Naive thymus-derived CD4-positive, alpha-beta T cell (primary cell): ENCODE measurements around the gene DGKI. TPM values are rescaled to one million over a fixed set of nuclear protein-coding genes. Genes with fewer than 3 reads are reported as not detected.

Source experiments
- ATAC-seq: fragments of 150-1000 bp; cut with Tn5 transposase; 2 replicates; pipeline ENCODE4 v1.10.0; 2021; ENCODE audit warnings: mild to moderate bottlenecking, moderate library complexity
- CTCF ChIA-PET: fragments of 350-600 bp; sonication (Branson Sonifier 250); formaldehyde crosslinking; loops from one replicate; lab custom pipeline; 2021; ENCODE audit warnings: antibody characterized with exemption; lab: Charles Lee
- POLR2A ChIA-PET: fragments of 350-600 bp; sonication (Branson Sonifier 250); formaldehyde crosslinking; loops from one replicate; lab custom pipeline; 2021; ENCODE audit warnings: antibody characterized with exemption, inconsistent platforms; lab: Charles Lee
- DNase-seq, 9 donors: peaks; one replicate each; pipeline versions ENCODE4 v3.0.0 to v3.0.0-alpha.2; 2020 to 2022; ENCODE audit warnings: mixed read lengths in 1 of 9
- H3K27ac ChIP-seq: one replicate; pipeline ENCODE4 v1.7.0; 2013; ENCODE audit warnings: mild to moderate bottlenecking, low read depth, low read length, moderate library complexity
- H3K27me3 ChIP-seq, 2 donors: one replicate each; pipeline ENCODE4 v1.7.0; 2013; ENCODE audit warnings: low read length in 2 of 2, mild to moderate bottlenecking in 2 of 2, moderate library complexity in 2 of 2; ENCODE audit not compliant: control insufficient read depth in 2 of 2, insufficient read depth in 2 of 2
- H3K36me3 ChIP-seq, 3 experiments: 1 replicate in 2 of 3; 2 replicates in 1 of 3; pipeline ENCODE4 v1.7.0; 2013; ENCODE audit warnings: low read length in 3 of 3, mild to moderate bottlenecking in 3 of 3, moderate library complexity in 1 of 3; ENCODE audit not compliant: insufficient read depth in 3 of 3, control insufficient read depth in 2 of 3
- H3K4me1 ChIP-seq, 2 donors: one replicate each; pipeline ENCODE4 v1.7.0; 2013; ENCODE audit warnings: low read length in 2 of 2, mild to moderate bottlenecking in 2 of 2, moderate library complexity in 1 of 2; ENCODE audit not compliant: control insufficient read depth in 2 of 2, insufficient read depth in 2 of 2
- H3K4me3 ChIP-seq: 2 replicates; pipeline ENCODE4 v1.7.0; 2013; ENCODE audit warnings: mild to moderate bottlenecking, low read length
- H3K9me3 ChIP-seq, 3 experiments: 1 replicate in 2 of 3; 2 replicates in 1 of 3; pipeline ENCODE4 v1.7.0; 2013; ENCODE audit warnings: low read length in 3 of 3; ENCODE audit not compliant: control insufficient read depth in 2 of 3
- H3K27ac Mint-ChIP-seq, 9 donors: one replicate each; pipeline ENCODE4 v1.8.0; 2020 to 2022; ENCODE audit warnings: mixed read lengths in 9 of 9, mild to moderate bottlenecking in 8 of 9, moderate library complexity in 5 of 9, inconsistent platforms in 2 of 9
- H3K27me3 Mint-ChIP-seq, 5 donors: one replicate each; pipeline ENCODE4 v1.8.0; 2021 to 2022; ENCODE audit warnings: mixed read lengths in 5 of 5, mild to moderate bottlenecking in 1 of 5
- H3K36me3 Mint-ChIP-seq, 5 donors: one replicate each; pipeline ENCODE4 v1.8.0; 2020 to 2022; ENCODE audit warnings: mixed read lengths in 5 of 5, mild to moderate bottlenecking in 3 of 5, inconsistent platforms in 1 of 5
- H3K4me1 Mint-ChIP-seq, 7 donors: one replicate each; pipeline ENCODE4 v1.8.0; 2020 to 2022; ENCODE audit warnings: mixed read lengths in 7 of 7, mild to moderate bottlenecking in 3 of 7, inconsistent platforms in 1 of 7
- H3K4me3 Mint-ChIP-seq, 10 donors: one replicate each; pipeline ENCODE4 v1.8.0; 2020 to 2022; ENCODE audit warnings: mild to moderate bottlenecking in 10 of 10, mixed read lengths in 10 of 10, moderate library complexity in 6 of 10, inconsistent platforms in 2 of 10
- H3K9me3 Mint-ChIP-seq, 11 donors: one replicate each; pipeline ENCODE4 v1.8.0; 2020 to 2022; ENCODE audit warnings: mixed read lengths in 11 of 11, mild to moderate bottlenecking in 4 of 11, inconsistent platforms in 1 of 11, moderate library complexity in 1 of 11
- intact Hi-C, 2 donors: fragments of 100-400 bp; cut with micrococcal nuclease; formaldehyde crosslinking; loops; one replicate each; pipeline ENCODE4 v1.15.1; 2023
- polyA plus RNA-seq, 2 donors: library from polyadenylated mRNA; unstranded; fragments of 300-500 nt; fragmentation: Illumina TruSeq; gene quantifications; one replicate each; pipeline ENCODE4 v1.2.3, GENCODE V29; 2021
- total RNA-seq, 6 experiments: library from RNA in 5 of 6; stranded (reverse) in 5 of 6; gene quantifications; 1 replicate in 5 of 6; 2 replicates in 1 of 6; pipeline ENCODE4 v1.2.3 and lab custom pipeline; 2021 to 2026

DGKI gene
- total and polyA plus RNA-seq, 7 experiments from 2014 or later = 1.3 TPM; not detected in 6

DNA sequence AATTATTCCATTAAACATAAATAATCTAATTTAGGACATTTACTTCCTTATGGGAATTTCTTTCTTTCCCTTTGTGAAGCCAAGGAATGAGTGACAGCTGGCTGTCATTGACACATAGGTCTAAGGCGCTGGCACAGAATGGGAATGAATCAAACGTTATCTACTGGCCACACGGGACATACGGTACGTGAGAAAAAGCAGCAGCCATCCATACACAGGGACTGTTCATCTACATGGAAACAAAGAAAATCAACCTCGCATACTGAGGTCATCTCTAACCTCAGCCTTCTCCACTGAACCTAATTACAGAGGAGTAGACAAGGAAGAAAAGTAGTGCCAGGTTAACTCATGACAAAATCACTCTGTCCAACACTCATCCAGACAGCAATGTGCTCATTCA, 376.9 kb downstream of the DGKI start:
- peaks cover 0 to 11% (median 9%) of the 10 kb centered on the region in 5 donors for H3K27me3 Mint-ChIP-seq
- no peak for DNase-seq
- no peak overlapping the region for H3K4me3 ChIP-seq
- no peaks in the 10 kb centered on the region for H3K27me3 ChIP-seq
- no peak overlapping the region for H3K27ac ChIP-seq
- H3K4me1 ChIP-seq = no peaks in the 10 kb centered on the region
- no peak overlapping the region for H3K4me3 Mint-ChIP-seq
- intact Hi-C loops = no loop called here
- no peaks in the 10 kb centered on the region for H3K4me1 Mint-ChIP-seq
- no peak overlapping the region for H3K27ac Mint-ChIP-seq
- ATAC-seq = no peak
- H3K9me3 ChIP-seq = no peaks in the 10 kb centered on the region
- peaks cover 0 to 5% (median 0%) of the 10 kb centered on the region in 11 donors for H3K9me3 Mint-ChIP-seq
- no peaks in the 10 kb centered on the region for H3K36me3 ChIP-seq
- POLR2A ChIA-PET = no interaction called here
- no peaks in the 10 kb centered on the region for H3K36me3 Mint-ChIP-seq
- CTCF ChIA-PET = no interaction called here

DNA sequence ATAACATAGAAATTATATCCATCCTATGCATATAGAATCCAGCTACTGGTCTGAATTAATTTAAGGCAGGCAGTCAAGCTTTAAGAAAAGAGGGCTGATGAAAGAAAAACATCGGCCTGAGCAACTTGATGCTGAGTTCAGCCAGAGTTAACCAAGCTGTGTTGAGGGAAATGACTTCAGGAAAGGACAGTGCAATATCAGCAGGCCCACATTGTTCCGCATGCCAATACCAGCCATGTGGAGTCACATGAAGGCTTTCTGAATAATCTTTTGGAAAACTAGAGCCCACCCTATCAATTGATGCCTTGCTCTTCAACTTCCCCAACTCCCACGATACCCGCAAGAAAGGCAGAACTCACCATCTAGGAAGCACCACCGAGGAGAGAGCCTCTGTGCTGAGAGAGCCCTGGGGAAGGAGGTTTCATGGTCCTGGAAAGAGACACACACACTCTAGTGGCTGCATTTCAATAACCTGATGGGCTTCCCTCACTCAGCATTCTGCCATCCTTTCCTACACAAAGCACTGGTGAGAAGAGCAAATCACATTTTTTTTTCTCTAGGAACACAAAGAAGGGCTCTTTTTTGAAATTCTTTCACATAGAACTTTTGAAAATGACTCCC, 377.5 kb downstream of the DGKI start:
- Histone ChIP-seq H3K4me1 (no peaks in the 10 kb centered on the region), H3K36me3 (no peaks in the 10 kb centered on the region), H3K27ac (no peak overlapping the region), H3K9me3 (no peaks in the 10 kb centered on the region), H3K4me3 (no peak overlapping the region), H3K27me3 (no peaks in the 10 kb centered on the region)
- no peaks in the 10 kb centered on the region for H3K4me1 Mint-ChIP-seq
- no peak for ATAC-seq
- H3K27me3 Mint-ChIP-seq = peaks cover 0 to 11% (median 9%) of the 10 kb centered on the region in 5 donors
- H3K36me3 Mint-ChIP-seq = no peaks in the 10 kb centered on the region
- H3K9me3 Mint-ChIP-seq = peaks cover 0 to 3% (median 0%) of the 10 kb centered on the region in 11 donors
- intact Hi-C loops = no loop called here
- no peak overlapping the region for H3K4me3 Mint-ChIP-seq
- CTCF ChIA-PET = no interaction called here
- no peak overlapping the region for H3K27ac Mint-ChIP-seq
- DNase-seq = no peak
- POLR2A ChIA-PET = no interaction called here

DNA sequence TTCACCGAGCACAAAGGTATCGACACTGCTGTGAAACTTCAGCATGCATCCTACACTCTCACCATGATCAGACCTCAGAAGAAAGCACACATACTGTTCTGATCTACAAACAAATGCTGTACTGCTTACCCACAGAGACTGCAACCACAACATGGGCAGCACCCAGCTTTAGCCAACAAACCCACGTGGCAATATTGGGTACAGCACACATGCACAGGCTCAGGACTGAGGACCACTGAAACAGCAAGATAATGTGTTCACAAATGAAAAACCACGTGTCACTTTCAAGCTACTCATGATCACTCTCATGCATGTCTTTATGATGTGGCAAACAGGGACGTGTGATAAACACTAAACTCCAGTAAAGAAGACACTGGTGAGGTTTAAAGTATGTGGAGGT, 383.9 kb downstream of the DGKI start:
- H3K36me3 Mint-ChIP-seq = no peaks in the 10 kb centered on the region
- Histone ChIP-seq H3K9me3 (no peaks in the 10 kb centered on the region), H3K4me1 (no peaks in the 10 kb centered on the region), H3K27ac (no peak overlapping the region), H3K36me3 (no peaks in the 10 kb centered on the region), H3K27me3 (no peaks in the 10 kb centered on the region), H3K4me3 (no peak overlapping the region)
- H3K27ac Mint-ChIP-seq = no peak overlapping the region
- H3K27me3 Mint-ChIP-seq = peaks cover 0 to 12% (median 5%) of the 10 kb centered on the region in 5 donors
- CTCF ChIA-PET = no interaction called here
- DNase-seq (no peak), ATAC-seq (no peak)
- no peaks in the 10 kb centered on the region for H3K9me3 Mint-ChIP-seq
- no peak overlapping the region for H3K4me3 Mint-ChIP-seq
- intact Hi-C loops = no loop called here
- POLR2A ChIA-PET = no interaction called here
- no peaks in the 10 kb centered on the region for H3K4me1 Mint-ChIP-seq

DNA sequence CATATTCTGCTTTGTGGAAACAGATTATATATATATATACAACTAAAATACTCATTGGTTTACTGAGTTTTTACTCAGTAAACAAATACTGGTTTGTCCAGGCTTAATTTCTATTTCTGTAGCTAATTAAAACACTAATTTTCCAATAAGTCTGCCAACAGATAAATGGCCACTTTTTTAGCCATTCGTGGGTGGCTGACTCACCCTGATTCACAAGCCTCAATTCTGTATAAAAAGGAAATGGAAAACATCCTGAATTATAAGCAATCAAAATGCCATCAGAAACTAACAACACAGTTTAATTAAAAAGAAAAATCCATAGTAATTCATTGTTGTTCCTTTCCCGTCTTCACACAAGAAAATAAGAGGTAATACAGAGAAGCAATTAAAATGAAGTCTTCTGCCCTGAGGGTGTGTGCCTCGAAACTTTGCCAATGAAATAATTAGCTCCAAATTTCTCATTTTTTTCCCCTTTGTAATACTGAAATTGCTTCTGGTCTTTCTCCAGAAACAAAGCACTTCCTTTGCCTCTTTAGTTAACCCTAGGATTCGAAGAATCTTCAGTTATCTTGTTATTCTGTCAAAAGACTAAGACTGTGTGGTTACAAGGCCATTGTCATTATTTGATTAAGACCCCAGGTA, 384.6 kb downstream of the DGKI start:
- Histone ChIP-seq H3K36me3 (no peaks in the 10 kb centered on the region), H3K9me3 (no peaks in the 10 kb centered on the region), H3K4me3 (no peak overlapping the region), H3K27me3 (no peaks in the 10 kb centered on the region), H3K27ac (no peak overlapping the region), H3K4me1 (no peaks in the 10 kb centered on the region)
- no peak overlapping the region for H3K27ac Mint-ChIP-seq
- no peaks in the 10 kb centered on the region for H3K36me3 Mint-ChIP-seq
- ATAC-seq (no peak), DNase-seq (no peak)
- peaks cover 0 to 12% (median 5%) of the 10 kb centered on the region in 5 donors for H3K27me3 Mint-ChIP-seq
- H3K9me3 Mint-ChIP-seq = no peaks in the 10 kb centered on the region
- no peak overlapping the region for H3K4me3 Mint-ChIP-seq
- intact Hi-C loops = no loop called here
- ChIA-PET CTCF (no interaction called here), POLR2A (no interaction called here)
- no peaks in the 10 kb centered on the region for H3K4me1 Mint-ChIP-seq

DNA sequence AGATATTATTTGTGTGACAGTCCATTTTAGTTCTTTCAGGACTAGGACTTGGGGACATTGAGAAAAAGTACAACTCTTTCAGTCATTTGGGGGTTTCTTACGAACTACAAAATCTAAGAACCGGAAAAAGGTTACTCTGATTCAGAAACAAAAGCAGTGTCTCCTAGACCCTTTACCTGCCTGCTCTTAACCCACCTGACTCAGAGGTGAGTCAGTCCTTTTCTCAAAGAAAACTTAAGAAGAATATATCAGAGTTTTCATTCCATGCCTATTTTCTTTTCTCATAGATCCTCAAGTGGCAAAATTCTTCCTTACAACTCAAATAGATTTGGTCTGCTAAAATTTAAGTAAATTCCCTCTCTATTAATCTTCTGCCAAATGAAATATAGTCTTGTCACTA, 388.4 kb downstream of the DGKI start:
- Histone ChIP-seq H3K4me1 (no peaks in the 10 kb centered on the region), H3K9me3 (no peaks in the 10 kb centered on the region), H3K36me3 (no peaks in the 10 kb centered on the region), H3K27me3 (no peaks in the 10 kb centered on the region), H3K27ac (no peak overlapping the region), H3K4me3 (no peak overlapping the region)
- Mint-ChIP-seq H3K27ac (no peak overlapping the region), H3K4me3 (no peak overlapping the region), H3K36me3 (no peaks in the 10 kb centered on the region), H3K4me1 (no peaks in the 10 kb centered on the region), H3K27me3 (peaks cover 0 to 12% (median 5%) of the 10 kb centered on the region in 5 donors), H3K9me3 (peaks cover 0 to 1% (median 0%) of the 10 kb centered on the region in 11 donors)
- ChIA-PET POLR2A (no interaction called here), CTCF (no interaction called here)
- intact Hi-C loops = loop anchor here in 1 of 2 donors (10.0 kb wide), 1 partner anchor 1344 kb away; no protein-coding TSS in a partner anchor
- DNase-seq (no peak), ATAC-seq (no peak)

DNA sequence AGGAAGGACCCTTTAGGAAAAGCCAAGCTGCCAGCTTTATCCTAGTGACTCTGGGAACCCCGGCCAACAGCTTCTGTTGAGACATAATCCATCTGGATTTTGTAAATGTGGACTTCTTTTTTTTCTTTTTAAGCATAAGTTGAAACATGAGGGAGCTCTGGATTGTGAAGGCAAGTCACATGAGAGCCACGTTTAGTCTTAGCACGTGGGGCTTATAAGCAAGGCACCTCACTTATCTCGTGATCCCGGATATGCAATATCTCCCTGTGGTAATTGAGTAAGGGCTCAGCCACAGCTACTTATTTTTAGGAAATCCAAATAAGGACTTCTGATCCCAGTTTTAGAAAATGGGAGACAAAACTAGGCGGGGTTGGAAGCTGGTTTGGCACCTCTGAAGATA, 392.0 kb downstream of the DGKI start:
- no peaks in the 10 kb centered on the region for H3K4me1 Mint-ChIP-seq
- H3K4me1 ChIP-seq = no peaks in the 10 kb centered on the region
- peaks cover 0 to 17% (median 3%) of the 10 kb centered on the region in 5 donors for H3K27me3 Mint-ChIP-seq
- H3K4me3 Mint-ChIP-seq = no peak overlapping the region
- H3K27ac ChIP-seq = no peak overlapping the region
- no peak overlapping the region for H3K27ac Mint-ChIP-seq
- H3K36me3 ChIP-seq = no peaks in the 10 kb centered on the region
- no peak overlapping the region for H3K4me3 ChIP-seq
- H3K9me3 ChIP-seq = no peaks in the 10 kb centered on the region
- no peaks in the 10 kb centered on the region for H3K27me3 ChIP-seq
- DNase-seq (no peak), ATAC-seq (no peak)
- intact Hi-C loops = loop anchor here in 1 of 2 donors (10.0 kb wide), 1 partner anchor 1340 kb away; no protein-coding TSS in a partner anchor
- peaks cover 0 to 1% (median 0%) of the 10 kb centered on the region in 11 donors for H3K9me3 Mint-ChIP-seq
- no peaks in the 10 kb centered on the region for H3K36me3 Mint-ChIP-seq
- POLR2A ChIA-PET = no interaction called here
- CTCF ChIA-PET = no interaction called here
